Liver (tissue), 9 donors: Measurements from ENCODE around the gene NOD1. TPM values are rescaled to one million over a fixed set of nuclear protein-coding genes. Genes with fewer than 3 reads are reported as not detected.
A peak's percentile ranks its signal among the peaks of the same experiment; 100 is the strongest.

ENCODE experiments used
- DNase-seq: peaks from one replicate; pipeline ENCODE4 v3.0.0-alpha.2; 2017; ENCODE audit warnings: low spot score
- H3K27ac ChIP-seq, 2 donors: one replicate each; pipeline ENCODE4 v1.7.0; 2013; ENCODE audit warnings: inconsistent platforms in 2 of 2, low read length in 2 of 2, control low read depth in 1 of 2, low read depth in 1 of 2, mild to moderate bottlenecking in 1 of 2
- H3K27me3 ChIP-seq, 4 donors: one replicate each; pipeline versions ENCODE4 v1.6.1 to v1.7.0; 2013; ENCODE audit warnings: low read length in 3 of 4, inconsistent platforms in 1 of 4, mild to moderate bottlenecking in 1 of 4, moderate library complexity in 1 of 4; ENCODE audit not compliant: control insufficient read depth in 4 of 4, insufficient read depth in 4 of 4
- H3K36me3 ChIP-seq, 4 donors: one replicate each; pipeline versions ENCODE4 v1.6.1 to v1.7.0; 2013; ENCODE audit warnings: low read length in 3 of 4, mild to moderate bottlenecking in 3 of 4, low read depth in 1 of 4, moderate library complexity in 1 of 4; ENCODE audit not compliant: control insufficient read depth in 4 of 4, insufficient read depth in 3 of 4
- H3K4me1 ChIP-seq, 4 donors: one replicate each; pipeline versions ENCODE4 v1.6.1 to v1.7.0; 2013; ENCODE audit warnings: low read length in 3 of 4, mild to moderate bottlenecking in 3 of 4, moderate library complexity in 1 of 4; ENCODE audit not compliant: control insufficient read depth in 4 of 4, insufficient read depth in 4 of 4
- H3K4me3 ChIP-seq, 3 donors: one replicate each; pipeline versions ENCODE4 v1.6.1 to v1.7.0; 2013; ENCODE audit warnings: low read length in 3 of 3, control low read depth in 1 of 3, low read depth in 1 of 3, mild to moderate bottlenecking in 1 of 3
- H3K9ac ChIP-seq, 2 donors: one replicate each; pipeline ENCODE4 v1.7.0; 2013; ENCODE audit warnings: low read length in 2 of 2, mild to moderate bottlenecking in 2 of 2, moderate library complexity in 2 of 2, control low read depth in 1 of 2, low read depth in 1 of 2
- H3K9me3 ChIP-seq, 4 donors: one replicate each; pipeline versions ENCODE4 v1.6.1 to v1.7.0; 2013; ENCODE audit warnings: low read length in 3 of 4; ENCODE audit not compliant: control insufficient read depth in 4 of 4
- EGR1 ChIP-seq, 2 donors: IDR thresholded peaks; 2 replicates each; pipeline ENCODE4 v1.6.1; 2016 to 2018; ENCODE audit warnings: antibody characterized with exemption in 2 of 2, low read depth in 2 of 2
- GABPA ChIP-seq, 2 donors: IDR thresholded peaks in 1 of 2; conservative IDR thresholded peaks in 1 of 2; 2 replicates each; pipeline ENCODE4 v1.6.1; 2016; ENCODE audit warnings: antibody characterized with exemption in 2 of 2, mild to moderate bottlenecking in 1 of 2, moderate library complexity in 1 of 2
- HNF4A ChIP-seq, 2 donors: conservative IDR thresholded peaks; 2 replicates each; pipeline ENCODE4 v1.6.1; 2016; ENCODE audit warnings: antibody characterized with exemption in 2 of 2, mild to moderate bottlenecking in 2 of 2
- HNF4G ChIP-seq: IDR thresholded peaks from 2 replicates; pipeline ENCODE4 v1.6.1; 2016; ENCODE audit warnings: antibody characterized with exemption
- JUND ChIP-seq, 2 donors: IDR thresholded peaks; 2 replicates each; pipeline ENCODE4 v1.6.1; 2016; ENCODE audit warnings: antibody characterized with exemption in 2 of 2
- RAD21 ChIP-seq, 2 donors: IDR thresholded peaks; 2 replicates each; pipeline ENCODE4 v1.6.1; 2016; ENCODE audit warnings: antibody characterized with exemption in 2 of 2, mild to moderate bottlenecking in 2 of 2
- RXRA ChIP-seq, 2 donors: IDR thresholded peaks; 2 replicates each; pipeline ENCODE4 v1.6.1; 2017 to 2018; ENCODE audit warnings: antibody characterized with exemption in 2 of 2, mild to moderate bottlenecking in 1 of 2
- SP1 ChIP-seq: IDR thresholded peaks from 2 replicates; pipeline ENCODE4 v1.6.1; 2018; ENCODE audit warnings: antibody characterized with exemption, mild to moderate bottlenecking
- YY1 ChIP-seq: IDR thresholded peaks from 2 replicates; pipeline ENCODE4 v1.6.1; 2016; ENCODE audit warnings: antibody characterized with exemption, mild to moderate bottlenecking
- WGBS: extraction: QIAGEN DNeasy Blood & Tissue Kit; methylation state at CpG from one replicate; pipeline ENCODE4 v1.1.7; 2013; 5-methylcytosine and 5-hydroxymethylcytosine counted together
- polyA plus RNA-seq, 2 donors: library from polyadenylated mRNA; stranded (reverse) in 1 of 2; unstranded in 1 of 2; fragments of 200-250 nt in 1 of 2; fragments of >200 nt in 1 of 2; fragmentation: Nextera tagmentation in 1 of 2; extraction: Ambion mirVana in 1 of 2; gene quantifications; one replicate each; pipeline versions ENCODE4 v1.2.1 to v1.2.3, GENCODE V29; 2013 to 2015
- total RNA-seq, 2 donors: library from RNA; depleted of rRNA; stranded (reverse); fragments of >200 nt; gene quantifications; one replicate each; pipeline ENCODE4 v1.2.3, GENCODE V29; 2014
- TF ChIP-seq, protein P1 (sequence below): IDR thresholded peaks from 2 replicates; pipeline ENCODE4 v1.6.1; 2016; ENCODE audit warnings: antibody characterized with exemption
- TF ChIP-seq, protein P2 (sequence below): IDR thresholded peaks from 2 replicates; pipeline ENCODE4 v1.6.1; 2016; ENCODE audit warnings: antibody characterized with exemption, mild to moderate bottlenecking
- TF ChIP-seq, protein P3 (sequence below): IDR thresholded peaks from 2 replicates; pipeline ENCODE4 v1.6.1; 2016; ENCODE audit warnings: antibody characterized with exemption
- TF ChIP-seq, protein P4 (sequence below): fragments of 150-350 bp; IDR thresholded peaks from 2 replicates; pipeline ENCODE4 v1.5.1; 2017; ENCODE audit warnings: improper control_type of control experiment, low read depth, low read length; ENCODE audit not compliant: missing input control
- TF ChIP-seq, protein P5 (sequence below): IDR thresholded peaks from 2 replicates; pipeline ENCODE4 v1.6.1; 2016; ENCODE audit warnings: antibody characterized with exemption
- donor health status: healthy.
- donor health status: healthy.
- donor health status: healthy.
- donor health status: healthy.
- donor health status: healthy.

NOD1 gene
- total and polyA plus RNA-seq, 4 donors = 1.7 to 3.5 (median 2.0) TPM

DNA sequence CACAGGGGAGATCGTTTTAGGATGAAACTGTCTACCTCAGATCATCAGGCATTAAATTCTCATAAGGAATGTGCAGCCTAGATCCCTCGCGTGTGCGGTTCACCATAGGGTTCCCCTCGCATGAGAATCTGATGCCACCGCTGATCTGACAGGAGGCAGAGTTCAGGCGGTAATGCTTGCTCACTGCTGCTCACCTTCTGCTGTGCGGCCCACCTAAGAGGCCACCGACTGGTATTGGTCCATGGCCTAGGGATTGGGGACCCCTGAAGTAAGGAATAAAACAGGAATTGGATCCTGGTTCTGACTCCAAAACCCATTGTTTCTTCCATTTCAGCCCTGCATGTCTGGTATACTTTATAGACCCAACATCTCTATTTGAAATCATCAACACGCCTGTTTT is 4.1 kb downstream of the NOD1 start:
- Histone ChIP-seq H3K9me3 (no peaks in the 10 kb centered on the region), H3K27ac (peak overlapping the region; percentile 32 to 67)
- WGBS = 97% methylated on average over 10 of the region's 10 CpGs

DNA sequence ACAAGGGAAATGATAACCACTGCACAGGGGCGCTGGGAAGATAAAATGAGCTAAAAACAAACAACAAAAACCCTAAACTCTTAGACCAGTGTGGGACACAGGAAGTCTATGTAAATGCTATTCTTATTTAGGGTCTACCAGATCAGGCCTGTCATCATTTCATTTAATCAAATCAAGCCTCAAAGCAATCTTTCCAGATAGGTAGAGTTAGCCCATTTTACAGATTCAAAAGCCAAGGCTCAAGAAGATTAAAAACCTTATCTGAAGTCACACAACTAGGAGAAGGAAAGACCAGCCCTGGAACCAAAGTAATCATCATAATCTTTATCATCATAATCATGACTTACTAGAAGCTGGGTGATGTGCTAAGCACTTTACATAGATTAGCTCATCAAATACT is 4.7 kb downstream of the NOD1 start:
- Histone ChIP-seq H3K9me3 (no peaks in the 10 kb centered on the region), H3K4me1 (peaks cover 0 to 13% (median 8%) of the 10 kb centered on the region in 4 donors), H3K36me3 (no peaks in the 10 kb centered on the region), H3K27me3 (no peaks in the 10 kb centered on the region), H3K4me3 (no peak overlapping the region), H3K9ac (no peak overlapping the region), H3K27ac (peak overlapping the region; percentile 32 to 67)
- no peak for DNase-seq
- WGBS = 77% methylated on average over 1 of the region's 1 CpG
- TF ChIP-seq, protein P1, sequence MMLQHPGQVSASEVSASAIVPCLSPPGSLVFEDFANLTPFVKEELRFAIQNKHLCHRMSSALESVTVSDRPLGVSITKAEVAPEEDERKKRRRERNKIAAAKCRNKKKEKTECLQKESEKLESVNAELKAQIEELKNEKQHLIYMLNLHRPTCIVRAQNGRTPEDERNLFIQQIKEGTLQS = no peak
- no peak for TF ChIP-seq JUND (IDR thresholded peaks at IDR 0.05)
- no peak for TF ChIP-seq SP1
- TF ChIP-seq RAD21 (IDR thresholded peaks at IDR 0.05) = no peak
- TF ChIP-seq, protein P2, sequence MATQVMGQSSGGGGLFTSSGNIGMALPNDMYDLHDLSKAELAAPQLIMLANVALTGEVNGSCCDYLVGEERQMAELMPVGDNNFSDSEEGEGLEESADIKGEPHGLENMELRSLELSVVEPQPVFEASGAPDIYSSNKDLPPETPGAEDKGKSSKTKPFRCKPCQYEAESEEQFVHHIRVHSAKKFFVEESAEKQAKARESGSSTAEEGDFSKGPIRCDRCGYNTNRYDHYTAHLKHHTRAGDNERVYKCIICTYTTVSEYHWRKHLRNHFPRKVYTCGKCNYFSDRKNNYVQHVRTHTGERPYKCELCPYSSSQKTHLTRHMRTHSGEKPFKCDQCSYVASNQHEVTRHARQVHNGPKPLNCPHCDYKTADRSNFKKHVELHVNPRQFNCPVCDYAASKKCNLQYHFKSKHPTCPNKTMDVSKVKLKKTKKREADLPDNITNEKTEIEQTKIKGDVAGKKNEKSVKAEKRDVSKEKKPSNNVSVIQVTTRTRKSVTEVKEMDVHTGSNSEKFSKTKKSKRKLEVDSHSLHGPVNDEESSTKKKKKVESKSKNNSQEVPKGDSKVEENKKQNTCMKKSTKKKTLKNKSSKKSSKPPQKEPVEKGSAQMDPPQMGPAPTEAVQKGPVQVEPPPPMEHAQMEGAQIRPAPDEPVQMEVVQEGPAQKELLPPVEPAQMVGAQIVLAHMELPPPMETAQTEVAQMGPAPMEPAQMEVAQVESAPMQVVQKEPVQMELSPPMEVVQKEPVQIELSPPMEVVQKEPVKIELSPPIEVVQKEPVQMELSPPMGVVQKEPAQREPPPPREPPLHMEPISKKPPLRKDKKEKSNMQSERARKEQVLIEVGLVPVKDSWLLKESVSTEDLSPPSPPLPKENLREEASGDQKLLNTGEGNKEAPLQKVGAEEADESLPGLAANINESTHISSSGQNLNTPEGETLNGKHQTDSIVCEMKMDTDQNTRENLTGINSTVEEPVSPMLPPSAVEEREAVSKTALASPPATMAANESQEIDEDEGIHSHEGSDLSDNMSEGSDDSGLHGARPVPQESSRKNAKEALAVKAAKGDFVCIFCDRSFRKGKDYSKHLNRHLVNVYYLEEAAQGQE = no peak
- no peak for TF ChIP-seq YY1

More for the DNA sequence above, 4.1 kb downstream of the NOD1 start:
- no peak for DNase-seq
- Histone ChIP-seq H3K27me3 (no peaks in the 10 kb centered on the region), H3K36me3 (no peaks in the 10 kb centered on the region), H3K4me1 (peaks cover 0 to 18% (median 12%) of the 10 kb centered on the region in 4 donors), H3K4me3 (no peak overlapping the region), H3K9ac (no peak overlapping the region)
- TF ChIP-seq JUND (IDR thresholded peaks at IDR 0.05) = no peak
- TF ChIP-seq, protein P3, sequence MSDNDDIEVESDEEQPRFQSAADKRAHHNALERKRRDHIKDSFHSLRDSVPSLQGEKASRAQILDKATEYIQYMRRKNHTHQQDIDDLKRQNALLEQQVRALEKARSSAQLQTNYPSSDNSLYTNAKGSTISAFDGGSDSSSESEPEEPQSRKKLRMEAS = no peak
- TF ChIP-seq SP1 = no peak
- no peak for TF ChIP-seq HNF4A (conservative IDR thresholded peaks at IDR 0.05)
- TF ChIP-seq EGR1 (IDR thresholded peaks at IDR 0.05; ENCODE audit: low read depth in 2 of 2) = no peak
- no peak for TF ChIP-seq GABPA (IDR thresholded peaks at IDR 0.05 in 1 of 2, conservative IDR thresholded peaks at IDR 0.05 in 1 of 2)
- TF ChIP-seq, protein P4, sequence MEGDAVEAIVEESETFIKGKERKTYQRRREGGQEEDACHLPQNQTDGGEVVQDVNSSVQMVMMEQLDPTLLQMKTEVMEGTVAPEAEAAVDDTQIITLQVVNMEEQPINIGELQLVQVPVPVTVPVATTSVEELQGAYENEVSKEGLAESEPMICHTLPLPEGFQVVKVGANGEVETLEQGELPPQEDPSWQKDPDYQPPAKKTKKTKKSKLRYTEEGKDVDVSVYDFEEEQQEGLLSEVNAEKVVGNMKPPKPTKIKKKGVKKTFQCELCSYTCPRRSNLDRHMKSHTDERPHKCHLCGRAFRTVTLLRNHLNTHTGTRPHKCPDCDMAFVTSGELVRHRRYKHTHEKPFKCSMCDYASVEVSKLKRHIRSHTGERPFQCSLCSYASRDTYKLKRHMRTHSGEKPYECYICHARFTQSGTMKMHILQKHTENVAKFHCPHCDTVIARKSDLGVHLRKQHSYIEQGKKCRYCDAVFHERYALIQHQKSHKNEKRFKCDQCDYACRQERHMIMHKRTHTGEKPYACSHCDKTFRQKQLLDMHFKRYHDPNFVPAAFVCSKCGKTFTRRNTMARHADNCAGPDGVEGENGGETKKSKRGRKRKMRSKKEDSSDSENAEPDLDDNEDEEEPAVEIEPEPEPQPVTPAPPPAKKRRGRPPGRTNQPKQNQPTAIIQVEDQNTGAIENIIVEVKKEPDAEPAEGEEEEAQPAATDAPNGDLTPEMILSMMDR = no peak
- no peak for TF ChIP-seq HNF4G
- TF ChIP-seq YY1 = no peak
- TF ChIP-seq, protein P5, sequence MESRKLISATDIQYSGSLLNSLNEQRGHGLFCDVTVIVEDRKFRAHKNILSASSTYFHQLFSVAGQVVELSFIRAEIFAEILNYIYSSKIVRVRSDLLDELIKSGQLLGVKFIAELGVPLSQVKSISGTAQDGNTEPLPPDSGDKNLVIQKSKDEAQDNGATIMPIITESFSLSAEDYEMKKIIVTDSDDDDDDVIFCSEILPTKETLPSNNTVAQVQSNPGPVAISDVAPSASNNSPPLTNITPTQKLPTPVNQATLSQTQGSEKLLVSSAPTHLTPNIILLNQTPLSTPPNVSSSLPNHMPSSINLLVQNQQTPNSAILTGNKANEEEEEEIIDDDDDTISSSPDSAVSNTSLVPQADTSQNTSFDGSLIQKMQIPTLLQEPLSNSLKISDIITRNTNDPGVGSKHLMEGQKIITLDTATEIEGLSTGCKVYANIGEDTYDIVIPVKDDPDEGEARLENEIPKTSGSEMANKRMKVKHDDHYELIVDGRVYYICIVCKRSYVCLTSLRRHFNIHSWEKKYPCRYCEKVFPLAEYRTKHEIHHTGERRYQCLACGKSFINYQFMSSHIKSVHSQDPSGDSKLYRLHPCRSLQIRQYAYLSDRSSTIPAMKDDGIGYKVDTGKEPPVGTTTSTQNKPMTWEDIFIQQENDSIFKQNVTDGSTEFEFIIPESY = no peak
- no peak for TF ChIP-seq RXRA (IDR thresholded peaks at IDR 0.05)
